ENCODE measurements around the gene GALNS. TPM values are rescaled to one million over a fixed set of nuclear protein-coding genes. Genes with fewer than 3 reads are reported as not detected.

The GALNS gene
- total and polyA plus RNA-seq, 2 of the 8 experiments (the other 6 are each of a cell fraction or from before 2014, with no cell fraction given): 8.9 to 17.8 TPM

DNA sequence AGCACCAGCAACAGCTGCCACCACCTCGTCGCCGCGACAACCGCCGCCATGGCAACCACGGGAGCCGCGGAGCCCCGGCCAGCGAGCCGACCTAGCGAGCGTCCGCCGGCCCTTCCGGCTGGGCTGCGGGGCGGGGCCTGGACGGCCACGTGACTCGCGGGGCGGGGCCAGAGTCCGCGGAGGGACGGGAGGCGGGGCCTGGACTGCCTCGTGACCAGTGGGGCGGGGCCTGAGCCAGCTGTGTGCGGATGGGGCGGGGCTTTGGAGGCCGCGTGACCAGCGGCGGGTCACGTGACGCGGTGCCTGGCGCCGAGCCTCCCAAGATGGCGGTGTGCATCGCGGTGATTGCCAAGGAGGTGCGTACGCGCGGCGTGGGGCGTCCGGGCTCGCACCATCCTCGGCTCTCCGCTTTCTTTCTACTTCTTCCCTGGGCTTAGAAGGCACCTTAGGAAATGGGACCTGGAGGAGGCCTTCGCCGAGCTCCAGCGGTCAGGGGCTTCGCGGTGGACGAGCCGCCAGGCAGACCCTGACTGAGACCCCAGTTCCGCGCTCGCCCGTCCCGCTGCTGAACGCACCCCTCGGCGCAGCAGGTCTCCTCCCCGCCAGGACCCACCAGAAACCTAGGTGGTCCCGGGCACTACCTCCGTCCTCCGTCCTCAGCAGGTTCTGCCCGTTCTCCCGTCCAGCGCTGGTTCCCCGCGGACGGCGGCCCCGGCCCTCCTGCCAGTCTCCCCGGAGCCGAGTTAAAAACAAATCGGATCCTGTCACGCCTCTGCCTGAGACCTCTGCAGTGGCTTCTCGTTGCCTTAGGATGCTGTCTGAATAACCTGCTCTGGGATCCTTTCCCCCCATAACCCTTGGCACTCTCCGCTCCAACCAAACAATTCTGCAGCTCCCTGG, at the start of gene GALNS, which contains the start of gene TRAPPC2L (continued):
- TF ChIP-seq, protein P1, sequence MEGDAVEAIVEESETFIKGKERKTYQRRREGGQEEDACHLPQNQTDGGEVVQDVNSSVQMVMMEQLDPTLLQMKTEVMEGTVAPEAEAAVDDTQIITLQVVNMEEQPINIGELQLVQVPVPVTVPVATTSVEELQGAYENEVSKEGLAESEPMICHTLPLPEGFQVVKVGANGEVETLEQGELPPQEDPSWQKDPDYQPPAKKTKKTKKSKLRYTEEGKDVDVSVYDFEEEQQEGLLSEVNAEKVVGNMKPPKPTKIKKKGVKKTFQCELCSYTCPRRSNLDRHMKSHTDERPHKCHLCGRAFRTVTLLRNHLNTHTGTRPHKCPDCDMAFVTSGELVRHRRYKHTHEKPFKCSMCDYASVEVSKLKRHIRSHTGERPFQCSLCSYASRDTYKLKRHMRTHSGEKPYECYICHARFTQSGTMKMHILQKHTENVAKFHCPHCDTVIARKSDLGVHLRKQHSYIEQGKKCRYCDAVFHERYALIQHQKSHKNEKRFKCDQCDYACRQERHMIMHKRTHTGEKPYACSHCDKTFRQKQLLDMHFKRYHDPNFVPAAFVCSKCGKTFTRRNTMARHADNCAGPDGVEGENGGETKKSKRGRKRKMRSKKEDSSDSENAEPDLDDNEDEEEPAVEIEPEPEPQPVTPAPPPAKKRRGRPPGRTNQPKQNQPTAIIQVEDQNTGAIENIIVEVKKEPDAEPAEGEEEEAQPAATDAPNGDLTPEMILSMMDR (IDR thresholded peaks at IDR 0.05; ENCODE audit: control extremely low read depth in 1 of 3, insufficient read depth in 1 of 3, low read depth in 1 of 3, low read length in 3 of 3): no peak
- TF ChIP-seq POLR2A (IDR thresholded peaks at IDR 0.05; ENCODE audit: control extremely low read depth in 1 of 2, low read depth in 2 of 2, low read length in 2 of 2) (peak in 1 of 2 experiments; percentile 89; a peak in 2 of 3 replicates), SAP30 (IDR thresholded peaks at IDR 0.05; ENCODE audit: insufficient read depth, insufficient replicate concordance, low read length) (peak; percentile 40), KDM4A (IDR thresholded peaks at IDR 0.05; ENCODE audit: low read depth, low read length, severe bottlenecking) (peak; percentile 64), BCL11A (IDR thresholded peaks at IDR 0.05; ENCODE audit: low read depth in 2 of 2, low read length in 2 of 2) (no peak), TEAD4 (IDR thresholded peaks at IDR 0.05; ENCODE audit: low read depth, low read length) (no peak)
- TF ChIP-seq, protein P2, sequence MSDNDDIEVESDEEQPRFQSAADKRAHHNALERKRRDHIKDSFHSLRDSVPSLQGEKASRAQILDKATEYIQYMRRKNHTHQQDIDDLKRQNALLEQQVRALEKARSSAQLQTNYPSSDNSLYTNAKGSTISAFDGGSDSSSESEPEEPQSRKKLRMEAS (IDR thresholded peaks at IDR 0.05): peak; percentile 85
